ENCODE measurements around the gene SLC2A1. TPM values are rescaled to one million over a fixed set of nuclear protein-coding genes. Genes with fewer than 3 reads are reported as not detected.

The SLC2A1 gene
- total RNA-seq, 6 donors from 2014 or later = 6.3 to 24.3 (median 10.5) TPM

DNA sequence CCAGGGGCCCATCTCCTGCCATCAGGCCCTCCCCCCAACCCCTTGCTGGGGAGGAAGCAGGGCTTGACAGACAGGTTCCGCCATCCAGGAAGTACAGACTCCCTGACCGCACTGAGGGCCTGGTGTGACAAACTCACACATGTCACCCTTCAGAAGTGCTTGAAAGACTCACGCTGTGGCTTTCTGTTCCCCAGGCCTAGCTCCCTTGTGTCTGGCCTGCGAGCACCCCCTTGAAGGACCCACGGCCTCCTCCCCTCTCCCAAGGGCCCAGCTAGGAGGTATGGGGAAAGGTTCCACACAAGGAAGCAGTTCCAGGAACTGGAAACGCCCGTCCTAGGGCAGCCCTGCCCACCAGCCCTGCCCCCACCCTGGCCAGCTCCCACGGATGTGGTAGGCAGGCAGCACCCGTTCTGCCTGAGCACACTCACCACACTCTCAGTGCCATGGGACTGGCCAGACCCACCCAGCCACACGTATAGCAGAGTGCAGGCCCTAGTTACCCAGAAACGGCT is 26.7 kb downstream of the SLC2A1 start:
- Histone ChIP-seq H3K4me1 (peaks cover 26 to 65% (median 58%) of the 10 kb centered on the region in 4 donors), H3K4me3 (no peak overlapping the region), H3K36me3 (peaks cover 0 to 26% (median 8%) of the 10 kb centered on the region in 4 donors), H3K9me3 (no peaks in the 10 kb centered on the region), H3K27ac (peak overlapping the region; percentile 73 to 90 (median 82)), H3K27me3 (no peaks in the 10 kb centered on the region)
- TF ChIP-seq POLR2AphosphoS5 (IDR thresholded peaks at IDR 0.05) (peak in 1 of 2 donors; percentile 69), POLR2A (IDR thresholded peaks at IDR 0.05) (peak in 1 of 4 donors; percentile 11), EP300 (IDR thresholded peaks at IDR 0.05) (peak in 1 of 4 donors; percentile 71)
- TF ChIP-seq, protein P1, sequence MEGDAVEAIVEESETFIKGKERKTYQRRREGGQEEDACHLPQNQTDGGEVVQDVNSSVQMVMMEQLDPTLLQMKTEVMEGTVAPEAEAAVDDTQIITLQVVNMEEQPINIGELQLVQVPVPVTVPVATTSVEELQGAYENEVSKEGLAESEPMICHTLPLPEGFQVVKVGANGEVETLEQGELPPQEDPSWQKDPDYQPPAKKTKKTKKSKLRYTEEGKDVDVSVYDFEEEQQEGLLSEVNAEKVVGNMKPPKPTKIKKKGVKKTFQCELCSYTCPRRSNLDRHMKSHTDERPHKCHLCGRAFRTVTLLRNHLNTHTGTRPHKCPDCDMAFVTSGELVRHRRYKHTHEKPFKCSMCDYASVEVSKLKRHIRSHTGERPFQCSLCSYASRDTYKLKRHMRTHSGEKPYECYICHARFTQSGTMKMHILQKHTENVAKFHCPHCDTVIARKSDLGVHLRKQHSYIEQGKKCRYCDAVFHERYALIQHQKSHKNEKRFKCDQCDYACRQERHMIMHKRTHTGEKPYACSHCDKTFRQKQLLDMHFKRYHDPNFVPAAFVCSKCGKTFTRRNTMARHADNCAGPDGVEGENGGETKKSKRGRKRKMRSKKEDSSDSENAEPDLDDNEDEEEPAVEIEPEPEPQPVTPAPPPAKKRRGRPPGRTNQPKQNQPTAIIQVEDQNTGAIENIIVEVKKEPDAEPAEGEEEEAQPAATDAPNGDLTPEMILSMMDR (IDR thresholded peaks at IDR 0.05) = no peak
- 14 to 39% methylated on average over 4 to 11 of the region's 11 CpGs for WGBS, 2 donors
- peak; percentile 55 to 81 for ATAC-seq (ENCODE audit: low FRiP score in 2 of 2)
- DNase-seq = peak; percentile 89 to 92

DNA sequence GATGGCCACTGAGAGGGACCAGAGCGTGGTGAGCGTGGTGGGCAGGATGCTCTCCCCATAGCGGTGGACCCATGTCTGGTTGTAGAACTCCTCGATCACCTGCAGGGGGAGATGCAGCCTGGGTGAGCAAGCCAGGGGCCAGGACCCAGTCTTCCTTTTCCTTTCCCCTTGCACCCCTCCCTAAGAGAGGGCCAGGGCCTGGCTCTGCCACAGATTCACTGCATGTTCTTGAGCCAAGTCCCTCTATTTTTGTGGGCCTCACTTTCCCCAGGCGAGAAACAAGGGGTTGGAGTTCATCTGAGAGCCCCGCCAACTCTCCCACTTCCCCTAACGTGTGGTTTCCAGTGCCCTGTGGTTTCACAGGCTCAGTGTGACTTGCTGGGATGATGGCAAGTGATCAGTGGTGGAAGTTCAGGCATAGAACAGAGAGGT is 27.5 kb downstream of the SLC2A1 start:
- Histone ChIP-seq H3K36me3 (peaks cover 0 to 32% (median 8%) of the 10 kb centered on the region in 4 donors), H3K9me3 (no peaks in the 10 kb centered on the region), H3K27ac (peak overlapping the region; percentile 73 to 90 (median 82)), H3K27me3 (no peaks in the 10 kb centered on the region), H3K4me3 (no peak overlapping the region), H3K4me1 (peaks cover 22 to 56% (median 49%) of the 10 kb centered on the region in 4 donors)
- DNase-seq = peak in 1 of 2 donors; percentile 72
- TF ChIP-seq POLR2A (IDR thresholded peaks at IDR 0.05) = no peak
- TF ChIP-seq, protein P1 (IDR thresholded peaks at IDR 0.05) = peak; percentile 45 to 70 (median 60)
- TF ChIP-seq EP300 (IDR thresholded peaks at IDR 0.05) = no peak
- no peak for TF ChIP-seq POLR2AphosphoS5 (IDR thresholded peaks at IDR 0.05)
- WGBS, 2 donors = 49 to 81% methylated on average over 5 to 7 of the region's 7 CpGs
- ATAC-seq (ENCODE audit: low FRiP score in 2 of 2) = peak; percentile 34 to 39

DNA sequence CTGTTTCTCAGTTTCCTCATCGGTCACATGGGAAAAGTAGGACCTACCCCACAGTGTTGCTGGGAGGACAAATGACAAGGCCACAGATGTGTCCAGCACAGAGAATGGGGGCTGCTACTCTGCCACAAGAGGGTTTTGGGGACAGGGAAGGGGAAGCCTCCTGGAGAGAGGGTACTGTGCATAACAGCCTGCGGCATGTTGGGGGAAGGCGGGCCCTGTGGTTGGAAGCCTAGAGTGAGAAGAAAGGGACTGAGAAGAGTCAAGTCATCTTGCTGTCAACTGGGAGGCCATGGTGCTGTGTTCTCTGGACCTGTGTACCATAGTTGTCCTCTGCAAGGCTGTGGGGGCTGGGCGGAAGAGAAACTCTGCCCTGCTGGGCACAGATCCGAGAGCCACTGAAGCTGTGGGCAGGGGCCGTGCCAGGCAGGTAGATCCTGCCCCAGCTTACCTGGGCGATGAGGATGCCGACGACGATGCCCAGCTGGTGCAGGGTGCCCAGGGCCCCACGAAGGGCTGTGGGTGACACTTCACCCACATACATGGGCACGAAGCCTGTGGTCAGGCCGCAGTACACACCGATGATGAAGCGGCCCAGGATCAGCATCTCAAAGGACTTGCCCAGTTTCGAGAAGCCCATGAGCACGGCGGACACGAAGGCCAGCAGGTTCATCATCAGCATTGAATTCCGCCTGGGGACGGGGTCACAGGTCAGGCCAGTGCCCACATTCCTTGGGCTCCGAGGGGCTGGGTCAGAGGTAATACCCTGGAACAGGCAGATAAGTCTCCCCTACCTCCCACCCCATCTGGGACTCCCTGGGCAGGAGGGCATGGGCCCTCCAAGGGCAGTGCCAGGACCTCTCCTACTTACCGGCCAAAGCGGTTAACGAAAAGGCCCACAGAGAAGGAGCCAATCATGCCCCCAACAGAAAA is 28.2 kb downstream of the SLC2A1 start:
- no peak for ATAC-seq (ENCODE audit: low FRiP score in 2 of 2)
- Histone ChIP-seq H3K36me3 (peaks cover 0 to 32% (median 8%) of the 10 kb centered on the region in 4 donors), H3K27ac (peak overlapping the region in 3 of 4 donors; percentile 73 to 90 (median 77)), H3K9me3 (no peaks in the 10 kb centered on the region), H3K27me3 (no peaks in the 10 kb centered on the region), H3K4me1 (peaks cover 19 to 50% (median 45%) of the 10 kb centered on the region in 4 donors), H3K4me3 (no peak overlapping the region)
- peak in 1 of 2 donors; percentile 72 for DNase-seq
- WGBS, 2 donors = 89 to 94% methylated on average over 14 to 25 of the region's 25 CpGs
- TF ChIP-seq EP300 (IDR thresholded peaks at IDR 0.05) (no peak), POLR2A (IDR thresholded peaks at IDR 0.05) (no peak)

DNA sequence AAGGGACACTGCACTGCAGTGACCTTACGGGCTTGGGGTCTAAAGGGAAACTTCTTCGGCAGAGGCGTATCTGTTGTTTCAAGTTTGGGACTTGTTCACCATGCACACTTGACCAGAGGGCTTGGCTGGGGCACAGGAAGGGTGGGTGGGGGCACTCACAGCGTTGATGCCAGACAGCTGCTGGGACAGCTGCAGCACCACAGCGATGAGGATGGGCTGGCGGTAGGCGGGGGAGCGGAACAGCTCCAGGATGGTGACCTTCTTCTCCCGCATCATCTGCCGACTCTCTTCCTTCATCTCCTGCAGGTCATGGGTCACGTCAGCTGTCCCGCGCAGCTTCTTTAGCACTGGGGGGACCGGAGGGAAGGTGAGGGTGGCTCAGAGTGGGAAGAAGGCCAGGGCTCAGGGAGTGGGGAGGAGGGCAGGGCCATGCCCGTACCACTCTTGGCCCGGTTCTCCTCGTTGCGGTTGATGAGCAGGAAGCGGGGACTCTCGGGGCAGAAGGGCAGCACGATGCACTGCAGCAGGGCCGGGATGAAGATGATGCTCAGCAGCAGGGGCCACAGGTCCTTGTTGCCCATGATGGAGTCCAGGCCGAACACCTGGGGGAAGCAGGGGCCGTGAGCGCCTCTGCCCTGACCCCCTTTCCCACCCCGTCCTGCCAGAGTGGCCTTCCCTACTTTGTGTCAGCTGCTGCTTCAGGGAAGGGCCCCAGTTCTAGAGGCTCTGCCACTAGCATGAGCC is 29.1 kb downstream of the SLC2A1 start:
- peaks cover 23 to 49% (median 45%) of the 10 kb centered on the region in 4 donors for H3K4me1 ChIP-seq
- WGBS, 2 donors = 94 to 95% methylated on average over 14 to 26 of the region's 26 CpGs
- DNase-seq (peak in 1 of 2 donors; percentile 71), ATAC-seq (ENCODE audit: low FRiP score in 2 of 2) (no peak)
- TF ChIP-seq POLR2AphosphoS5 (IDR thresholded peaks at IDR 0.05) (no peak), EP300 (IDR thresholded peaks at IDR 0.05) (no peak), POLR2A (IDR thresholded peaks at IDR 0.05) (no peak)
- TF ChIP-seq, protein P1 (IDR thresholded peaks at IDR 0.05) = no peak
- no peaks in the 10 kb centered on the region for H3K27me3 ChIP-seq
- H3K9me3 ChIP-seq = no peaks in the 10 kb centered on the region
- no peak overlapping the region for H3K4me3 ChIP-seq
- H3K27ac ChIP-seq = no peak overlapping the region
- peaks cover 0 to 32% (median 8%) of the 10 kb centered on the region in 4 donors for H3K36me3 ChIP-seq
